Posterior cingulate gyrus (tissue), 11 donors: ENCODE data around the gene CLNK.
"Not testable (repeated sequence)": the region's sequence is repeated elsewhere in the genome, so short reads cannot be mapped to it uniquely, and the experiment has no call there.

ENCODE experiments used
- DNase-seq, 10 donors: peaks; one replicate each; pipeline versions ENCODE4 v3.0.0 to v3.0.0-alpha.2; 2020 to 2021; ENCODE audit warnings: mixed read lengths in 3 of 10
- intact Hi-C: fragments of 100-400 bp; cut with DNase I; formaldehyde crosslinking; loops from one replicate; pipeline ENCODE4 v1.15.1; 2023

Gene CLNK

GRCh38 chr4:10584042-10584441, 100.5 kb downstream of the CLNK start:
- intact Hi-C loops, result loop anchor here (5.0 kb wide), 1 partner anchor 1138 kb away; no protein-coding TSS in a partner anchor
- no peak for DNase-seq

GRCh38 chr4:10582951-10583350, 101.6 kb downstream of the CLNK start:
- no peak for DNase-seq
- intact Hi-C loops, result loop anchor here (2.0 to 5.0 kb wide), 3 partner anchors 838 to 1139 kb away; partner anchors contain the start of gene HS3ST1

GRCh38 chr4:10582059-10582686, 102.4 kb downstream of the CLNK start:
- intact Hi-C loops, result loop anchor here (2.0 to 5.0 kb wide), 3 partner anchors 839 to 1140 kb away; partner anchors contain the start of gene HS3ST1
- DNase-seq, result peak in 6 of 10 donors; percentile 25 to 83 (median 42)

- DNase-seq, result no peak
- intact Hi-C loops, result loop anchor here (5.0 kb wide), 1 partner anchor 1141 kb away; no protein-coding TSS in a partner anchor
Measured at GRCh38 chr4:10581022-10581421, 103.5 kb downstream of the CLNK start.

- no peak for DNase-seq
- intact Hi-C loops, result loop anchor here (5.0 kb wide), 1 partner anchor 1143 kb away; no protein-coding TSS in a partner anchor
Measured at GRCh38 chr4:10579648-10580047, 104.9 kb downstream of the CLNK start.

GRCh38 chr4:10577508-10578426, 106.8 kb downstream of the CLNK start:
- no peak for DNase-seq
- intact Hi-C loops, result no loop called here

- intact Hi-C loops, result no loop called here
- no peak for DNase-seq
Measured at GRCh38 chr4:10577018-10577417, 107.5 kb downstream of the CLNK start.

- DNase-seq, result no peak
- intact Hi-C loops, result no loop called here
Measured at GRCh38 chr4:10576236-10576635, 108.3 kb downstream of the CLNK start.

GRCh38 chr4:10575414-10575813, 109.2 kb downstream of the CLNK start:
- no peak for DNase-seq
- intact Hi-C loops, result no loop called here

- intact Hi-C loops, DNase-seq: not testable (repeated sequence)
Measured at GRCh38 chr4:10574553-10574952, 110.0 kb downstream of the CLNK start.

- no peak for DNase-seq
- intact Hi-C loops, result no loop called here
Measured at GRCh38 chr4:10571909-10572308, 112.7 kb downstream of the CLNK start.

- DNase-seq, result no peak
- intact Hi-C loops, result no loop called here
Measured at GRCh38 chr4:10569491-10569890, 115.1 kb downstream of the CLNK start.

GRCh38 chr4:10567766-10568165, 116.8 kb downstream of the CLNK start:
- intact Hi-C loops, result no loop called here

GRCh38 chr4:10565166-10565780, 119.3 kb downstream of the CLNK start:
- intact Hi-C loops, result no loop called here
- DNase-seq, result no peak

More at GRCh38 chr4:10567766-10568165, 116.8 kb downstream of the CLNK start:
- no peak for DNase-seq

- peak in 4 of 10 donors; percentile 43 to 53 (median 47) for DNase-seq
- intact Hi-C loops, result no loop called here
Measured at GRCh38 chr4:10554694-10555093, 129.9 kb downstream of the CLNK start.

- intact Hi-C loops, result no loop called here
- no peak for DNase-seq
Measured at GRCh38 chr4:10554121-10554520, 130.4 kb downstream of the CLNK start.

GRCh38 chr4:10552591-10553280, 131.8 kb downstream of the CLNK start:
- no peak for DNase-seq
- intact Hi-C loops, result no loop called here

GRCh38 chr4:10535912-10536311, 148.7 kb downstream of the CLNK start:
- intact Hi-C loops, result no loop called here
- DNase-seq, result no peak

- intact Hi-C loops, result no loop called here
- DNase-seq, result no peak
Measured at GRCh38 chr4:10534820-10535219, 149.7 kb downstream of the CLNK start.

- intact Hi-C loops, result no loop called here
- DNase-seq, result no peak
Measured at GRCh38 chr4:10532155-10532554, 152.4 kb downstream of the CLNK start.
